ENCODE data around the gene ITPK1. TPM values are rescaled to one million over a fixed set of nuclear protein-coding genes. Genes with fewer than 3 reads are reported as not detected.

Gene ITPK1
- total RNA-seq, 1 donor: 25.0 TPM

GRCh38 chr14:92902191-92902590, 213.5 kb downstream of the ITPK1 start:
- TF ChIP-seq CTCF (IDR thresholded peaks at IDR 0.05; ENCODE audit: extremely low read depth, low read depth, low read length): no peak
- H3K27ac ChIP-seq (ENCODE audit: low read depth, low read length): no peak overlapping the region
- H3K9me3 ChIP-seq (ENCODE audit: low read depth, low read length): no peaks in the 10 kb centered on the region
- H4K20me1 ChIP-seq (ENCODE audit: insufficient read depth, low read length): no peaks in the 10 kb centered on the region
- no peak overlapping the region for H3K4me3 ChIP-seq (ENCODE audit: insufficient read depth, low read length)
- peaks cover 7% of the 10 kb centered on the region for H3K27me3 ChIP-seq (ENCODE audit: insufficient read depth, low read length)
- no peak overlapping the region for H3K4me2 ChIP-seq (ENCODE audit: insufficient read depth, low read length)
- no peak overlapping the region for H2AFZ ChIP-seq (ENCODE audit: low read length)
- no peaks in the 10 kb centered on the region for H3K36me3 ChIP-seq (ENCODE audit: insufficient read depth, low read length)
- H3K4me1 ChIP-seq (ENCODE audit: insufficient read depth, low read length): no peaks in the 10 kb centered on the region
- DNase-seq (ENCODE audit: insufficient read length, low spot score, missing footprints): no peak
- H3K79me2 ChIP-seq (ENCODE audit: insufficient read depth, low read length): no peaks in the 10 kb centered on the region

- no peak for DNase-seq (ENCODE audit: insufficient read length, low spot score, missing footprints)
- Histone ChIP-seq H3K79me2 (ENCODE audit: insufficient read depth, low read length) (no peaks in the 10 kb centered on the region), H3K4me1 (ENCODE audit: insufficient read depth, low read length) (no peaks in the 10 kb centered on the region), H3K4me3 (ENCODE audit: insufficient read depth, low read length) (no peak overlapping the region), H3K9me3 (ENCODE audit: low read depth, low read length) (no peaks in the 10 kb centered on the region), H3K36me3 (ENCODE audit: insufficient read depth, low read length) (no peaks in the 10 kb centered on the region), H4K20me1 (ENCODE audit: insufficient read depth, low read length) (no peaks in the 10 kb centered on the region), H3K27me3 (ENCODE audit: insufficient read depth, low read length) (peaks cover 7% of the 10 kb centered on the region), H3K27ac (ENCODE audit: low read depth, low read length) (no peak overlapping the region), H3K4me2 (ENCODE audit: insufficient read depth, low read length) (no peak overlapping the region), H2AFZ (ENCODE audit: low read length) (no peak overlapping the region)
- TF ChIP-seq CTCF (IDR thresholded peaks at IDR 0.05; ENCODE audit: extremely low read depth, low read depth, low read length): no peak
Measured at GRCh38 chr14:92900660-92901059, 215.1 kb downstream of the ITPK1 start.

DNA sequence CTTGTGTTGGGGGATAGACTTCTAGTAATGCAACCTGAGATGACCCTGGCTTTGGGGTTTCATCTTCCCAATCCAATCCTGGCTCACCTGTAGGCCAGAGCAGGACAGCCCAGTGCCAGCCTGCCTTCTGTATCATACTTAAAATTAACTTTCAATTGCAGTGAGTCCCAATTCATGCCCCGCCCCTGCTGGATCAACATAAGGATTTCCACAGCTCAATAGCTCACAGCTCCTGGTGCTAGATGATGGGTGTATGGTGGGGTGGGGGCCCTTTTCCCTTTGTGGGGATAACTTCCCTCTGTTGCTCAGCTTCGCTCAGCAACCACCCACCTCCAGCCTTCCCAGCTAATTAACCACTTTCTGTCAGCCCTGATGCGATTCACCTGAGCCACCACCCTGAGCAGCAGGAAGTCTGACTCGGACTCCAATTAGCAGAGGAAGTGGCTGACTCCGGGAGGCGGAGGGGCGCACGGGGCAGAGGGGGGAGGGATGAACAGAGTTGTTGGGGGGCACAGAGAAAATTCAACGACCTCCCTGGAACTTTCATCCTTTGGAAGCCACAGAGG, 217.1 kb downstream of the ITPK1 start:
- no peak overlapping the region for H2AFZ ChIP-seq (ENCODE audit: low read length)
- no peaks in the 10 kb centered on the region for H3K36me3 ChIP-seq (ENCODE audit: insufficient read depth, low read length)
- no peaks in the 10 kb centered on the region for H3K9me3 ChIP-seq (ENCODE audit: low read depth, low read length)
- no peak overlapping the region for H3K27ac ChIP-seq (ENCODE audit: low read depth, low read length)
- no peak overlapping the region for H3K4me3 ChIP-seq (ENCODE audit: insufficient read depth, low read length)
- H3K4me2 ChIP-seq (ENCODE audit: insufficient read depth, low read length): no peak overlapping the region
- no peaks in the 10 kb centered on the region for H3K4me1 ChIP-seq (ENCODE audit: insufficient read depth, low read length)
- no peak for TF ChIP-seq CTCF (IDR thresholded peaks at IDR 0.05; ENCODE audit: extremely low read depth, low read depth, low read length)
- DNase-seq (ENCODE audit: insufficient read length, low spot score, missing footprints): no peak
- H4K20me1 ChIP-seq (ENCODE audit: insufficient read depth, low read length): no peaks in the 10 kb centered on the region
- H3K79me2 ChIP-seq (ENCODE audit: insufficient read depth, low read length): no peaks in the 10 kb centered on the region
- peaks cover 7% of the 10 kb centered on the region for H3K27me3 ChIP-seq (ENCODE audit: insufficient read depth, low read length)

DNA sequence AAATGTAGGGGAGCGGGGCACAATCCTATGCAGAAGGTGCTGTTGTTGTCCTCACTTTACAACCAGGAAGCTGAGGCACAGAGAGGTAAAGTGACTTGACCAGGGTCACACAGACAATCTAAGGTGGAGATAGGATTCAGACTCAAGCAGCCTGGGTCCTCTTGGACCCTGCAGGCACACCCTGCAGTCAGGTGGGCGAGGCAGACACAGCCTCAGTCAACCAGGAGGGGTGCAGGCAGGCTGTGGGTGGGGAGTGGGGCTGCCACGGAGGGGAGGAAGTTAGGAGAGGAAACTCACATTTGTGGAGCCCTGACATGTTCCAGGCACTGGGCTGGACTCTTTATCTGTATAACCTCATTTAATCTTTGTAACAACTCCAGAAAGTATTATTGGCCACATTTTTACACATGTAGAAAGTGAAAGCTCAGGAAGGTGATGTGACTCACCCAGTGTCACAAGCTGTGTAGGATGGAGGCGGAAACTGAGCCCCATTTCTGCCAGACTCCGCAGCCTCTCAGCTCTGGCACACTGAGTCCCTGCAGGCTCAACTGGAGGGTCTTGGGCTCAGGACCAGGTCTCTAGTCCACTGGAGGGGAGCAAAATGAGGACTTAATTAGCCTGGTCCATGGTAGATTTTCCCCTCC, 217.7 kb downstream of the ITPK1 start:
- no peak for TF ChIP-seq CTCF (IDR thresholded peaks at IDR 0.05; ENCODE audit: extremely low read depth, low read depth, low read length)
- Histone ChIP-seq H3K4me1 (ENCODE audit: insufficient read depth, low read length) (no peaks in the 10 kb centered on the region), H3K9me3 (ENCODE audit: low read depth, low read length) (no peaks in the 10 kb centered on the region), H3K27ac (ENCODE audit: low read depth, low read length) (no peak overlapping the region), H2AFZ (ENCODE audit: low read length) (no peak overlapping the region), H3K27me3 (ENCODE audit: insufficient read depth, low read length) (peaks cover 6% of the 10 kb centered on the region), H3K4me2 (ENCODE audit: insufficient read depth, low read length) (no peak overlapping the region), H4K20me1 (ENCODE audit: insufficient read depth, low read length) (no peaks in the 10 kb centered on the region), H3K4me3 (ENCODE audit: insufficient read depth, low read length) (no peak overlapping the region), H3K79me2 (ENCODE audit: insufficient read depth, low read length) (no peaks in the 10 kb centered on the region), H3K36me3 (ENCODE audit: insufficient read depth, low read length) (no peaks in the 10 kb centered on the region)
- no peak for DNase-seq (ENCODE audit: insufficient read length, low spot score, missing footprints)

Data from osteoblast (primary cell).